GM19397 (cell line): Measurements from ENCODE around the gene EPB41L4A.
"Not testable (repeated sequence)": the region's sequence is repeated elsewhere in the genome, so short reads cannot be mapped to it uniquely, and the experiment has no call there.

Source experiments
- ATAC-seq: cut with Tn5 transposase; IDR thresholded peaks from one replicate; pipeline ENCODE4 v1.9.1; 2021; ENCODE audit warnings: mild to moderate bottlenecking, moderate library complexity; ENCODE audit not compliant: unreplicated experiment

Gene EPB41L4A, protein sequence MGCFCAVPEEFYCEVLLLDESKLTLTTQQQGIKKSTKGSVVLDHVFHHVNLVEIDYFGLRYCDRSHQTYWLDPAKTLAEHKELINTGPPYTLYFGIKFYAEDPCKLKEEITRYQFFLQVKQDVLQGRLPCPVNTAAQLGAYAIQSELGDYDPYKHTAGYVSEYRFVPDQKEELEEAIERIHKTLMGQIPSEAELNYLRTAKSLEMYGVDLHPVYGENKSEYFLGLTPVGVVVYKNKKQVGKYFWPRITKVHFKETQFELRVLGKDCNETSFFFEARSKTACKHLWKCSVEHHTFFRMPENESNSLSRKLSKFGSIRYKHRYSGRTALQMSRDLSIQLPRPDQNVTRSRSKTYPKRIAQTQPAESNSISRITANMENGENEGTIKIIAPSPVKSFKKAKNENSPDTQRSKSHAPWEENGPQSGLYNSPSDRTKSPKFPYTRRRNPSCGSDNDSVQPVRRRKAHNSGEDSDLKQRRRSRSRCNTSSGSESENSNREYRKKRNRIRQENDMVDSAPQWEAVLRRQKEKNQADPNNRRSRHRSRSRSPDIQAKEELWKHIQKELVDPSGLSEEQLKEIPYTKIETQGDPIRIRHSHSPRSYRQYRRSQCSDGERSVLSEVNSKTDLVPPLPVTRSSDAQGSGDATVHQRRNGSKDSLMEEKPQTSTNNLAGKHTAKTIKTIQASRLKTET

GRCh38 chr5:112419164-112419985 is at the start of gene EPB41L4A:
Gene EPB41L4A, minus strand, starts transcription at chr5:112419277. Its CDS starts 238 bp downstream, at chr5:112419039.
- ATAC-seq, result peak; percentile 14

DNA sequence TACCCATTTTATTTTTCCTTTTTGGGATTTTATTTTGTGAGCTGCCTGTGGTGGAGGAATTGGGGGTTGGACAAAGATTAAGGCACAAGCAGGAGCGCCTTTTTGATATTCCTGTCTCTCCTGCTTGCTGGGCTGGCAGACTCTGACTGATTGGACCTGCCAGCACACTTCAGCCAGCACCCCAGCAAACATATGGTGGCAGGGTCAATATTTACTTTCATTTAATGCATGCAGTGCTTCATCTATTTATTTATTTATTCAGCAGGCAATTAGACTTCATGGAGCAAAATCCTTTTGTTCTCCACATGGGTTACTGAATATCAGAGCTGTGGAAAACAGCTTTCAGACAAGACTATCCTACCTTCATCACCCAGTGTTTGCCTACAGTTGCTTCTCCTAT is 48.4 kb upstream of the EPB41L4A start:
- no peak for ATAC-seq

DNA sequence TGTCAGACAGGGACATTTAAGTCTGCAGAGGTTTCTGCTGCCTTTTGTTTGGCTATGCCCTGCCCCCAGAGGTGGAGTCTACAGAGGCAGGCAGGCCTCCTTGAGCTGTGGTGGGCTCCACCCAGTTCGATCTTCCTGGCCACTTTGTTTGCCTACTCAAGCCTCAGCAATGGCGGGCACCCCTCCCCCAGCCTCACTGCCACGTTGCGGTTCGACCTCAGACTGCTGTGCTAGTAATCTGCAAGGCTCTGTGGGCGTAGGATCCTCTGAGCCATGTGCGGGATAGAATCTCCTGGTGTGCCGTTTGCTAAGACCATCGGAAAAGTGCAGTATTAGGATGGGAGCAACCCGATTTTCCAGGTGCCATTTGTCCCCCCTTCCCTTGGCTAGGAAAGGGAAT is 47.2 kb upstream of the EPB41L4A start:
- not testable (repeated sequence) for ATAC-seq

- ATAC-seq, result not testable (repeated sequence)
Observed at GRCh38 chr5:112447187-112447760, 28.2 kb upstream of the EPB41L4A start.

DNA sequence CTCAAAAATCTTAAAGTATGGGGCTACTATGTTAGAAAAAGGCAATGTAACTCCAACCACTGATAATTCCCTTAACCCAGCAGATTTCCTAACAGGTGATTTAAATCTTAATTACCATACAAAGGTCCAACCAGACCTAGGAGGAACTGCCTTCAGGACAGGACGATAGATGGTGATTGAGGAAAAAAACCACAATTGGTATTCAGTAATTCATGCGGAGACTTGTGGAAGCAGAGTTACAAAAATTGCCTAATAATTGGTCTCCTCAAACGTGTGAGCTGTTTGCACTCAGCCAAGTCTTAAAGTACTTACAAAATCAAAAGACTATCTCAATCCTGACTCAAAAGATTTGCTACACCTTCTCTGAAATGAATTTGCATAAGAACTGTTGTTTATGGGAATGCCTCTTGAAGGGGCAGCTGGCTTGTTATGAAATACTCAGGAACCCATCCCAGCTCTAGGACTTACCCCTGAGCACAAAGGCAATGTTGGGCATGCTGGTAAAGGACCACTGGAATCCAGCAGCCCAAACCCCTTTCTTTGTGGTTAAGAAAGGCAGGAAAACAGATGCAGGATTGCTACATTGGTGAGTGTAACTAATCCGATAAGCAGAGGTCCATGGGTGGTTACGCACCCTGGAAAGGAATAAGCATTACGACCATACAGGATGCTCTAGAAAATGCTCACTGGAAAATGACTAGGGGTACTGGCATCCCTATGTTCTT is 26.7 kb upstream of the EPB41L4A start:
- no peak for ATAC-seq

DNA sequence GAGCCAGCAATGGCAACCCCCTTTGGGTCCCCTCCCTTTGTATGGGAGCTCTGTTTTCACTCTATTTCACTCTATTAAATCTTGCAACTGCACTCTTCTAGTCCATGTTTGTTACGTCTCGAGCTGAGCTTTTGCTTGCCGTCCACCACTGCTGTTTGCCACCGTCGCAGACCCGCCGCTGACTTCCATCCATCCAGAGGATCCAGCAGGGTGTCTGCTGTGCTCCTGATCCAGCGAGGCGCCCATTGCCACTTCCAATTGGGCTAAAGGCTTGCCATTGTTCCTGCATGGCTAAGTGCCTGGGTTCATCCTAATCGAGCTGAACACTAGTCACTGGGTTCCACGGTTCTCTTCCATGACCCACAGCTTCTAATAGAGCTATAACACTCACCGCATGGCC is 24.9 kb upstream of the EPB41L4A start:
- not testable (repeated sequence) for ATAC-seq

- no peak for ATAC-seq
Observed at GRCh38 chr5:112440031-112440430, 21.0 kb upstream of the EPB41L4A start.

- ATAC-seq, result no peak
Observed at GRCh38 chr5:112436144-112436543, 17.1 kb upstream of the EPB41L4A start.

DNA sequence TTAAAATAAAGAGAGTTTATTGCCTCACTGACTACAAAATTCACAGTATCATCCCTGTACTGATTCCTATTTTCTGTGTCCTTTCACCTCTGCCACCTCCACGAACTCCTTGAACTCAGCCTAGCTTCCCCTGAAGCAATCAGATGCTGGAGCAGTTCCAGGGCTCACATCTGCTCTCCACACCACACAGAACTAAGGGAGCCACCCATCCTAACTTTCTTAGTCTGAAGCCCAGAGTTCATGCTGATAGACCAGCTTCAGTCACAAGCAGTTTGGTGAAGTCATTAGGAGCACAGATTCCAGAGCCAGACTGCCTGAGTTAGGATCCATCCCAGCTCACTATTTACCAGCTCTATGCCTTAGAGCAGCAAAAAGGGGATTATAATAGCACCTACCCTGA is 15.6 kb upstream of the EPB41L4A start:
- ATAC-seq, result no peak

GRCh38 chr5:112426202-112426601 is 7.1 kb upstream of the EPB41L4A start:
- not testable (repeated sequence) for ATAC-seq

GRCh38 chr5:112419986-112420864 is 1.1 kb upstream of the EPB41L4A start:
- peak; percentile 80 for ATAC-seq

DNA sequence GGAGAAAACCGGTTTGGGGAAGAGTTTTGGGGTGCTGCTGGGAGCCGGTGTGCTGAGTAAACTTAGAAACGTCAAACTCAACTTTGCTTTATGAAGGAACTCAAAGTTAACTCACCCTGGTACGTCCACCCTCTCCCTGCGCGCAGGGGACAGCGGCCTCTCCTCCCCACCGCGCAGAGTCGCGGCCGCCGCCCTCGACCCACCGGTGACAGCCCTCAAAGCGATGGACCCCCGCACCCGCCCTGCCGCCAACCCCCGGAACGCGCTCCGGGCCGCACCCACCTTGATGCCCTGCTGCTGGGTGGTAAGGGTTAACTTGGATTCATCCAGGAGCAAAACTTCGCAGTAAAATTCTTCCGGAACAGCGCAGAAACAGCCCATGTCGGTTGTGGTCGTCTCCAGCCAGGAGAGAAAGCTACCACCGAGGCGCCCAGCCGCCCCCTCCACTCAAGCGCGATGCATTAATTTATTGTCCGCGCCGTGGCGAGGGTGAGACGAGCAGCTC is 366 bp downstream of the EPB41L4A start:
- no peak for ATAC-seq

DNA sequence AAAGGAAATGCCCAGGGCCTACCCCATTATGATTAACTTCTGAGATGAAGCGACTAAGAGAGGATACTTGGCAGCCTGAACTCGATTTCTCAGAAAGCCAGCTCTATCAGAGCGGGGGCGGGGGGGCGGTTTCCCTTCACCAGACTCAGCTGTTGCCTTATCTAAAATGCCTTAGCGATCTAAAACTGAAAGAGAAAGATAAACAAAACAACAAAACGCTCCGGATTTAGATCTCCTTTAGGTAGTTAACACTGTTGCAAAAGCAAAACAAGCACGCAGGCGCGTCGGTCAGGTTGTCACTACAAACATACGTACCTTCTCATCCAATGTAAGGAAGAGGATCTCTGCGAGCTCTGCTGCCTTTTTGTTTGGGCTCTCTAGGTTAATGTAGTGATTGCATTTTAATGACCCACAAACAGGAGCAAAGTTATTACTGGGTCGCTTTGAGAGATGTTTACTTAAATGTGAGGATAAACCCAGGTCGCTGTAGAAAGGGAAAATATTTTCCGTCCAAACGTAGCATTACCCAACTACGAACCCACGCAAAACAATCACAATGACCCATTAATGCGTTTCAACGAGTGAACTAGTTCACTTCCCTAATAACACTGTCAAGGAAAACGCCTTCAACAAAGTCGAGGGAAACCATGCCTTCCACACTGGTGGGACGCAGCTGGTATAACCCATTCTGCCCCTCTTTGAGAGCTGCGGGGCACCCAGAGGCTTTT is 982 bp downstream of the EPB41L4A start:
- ATAC-seq, result peak; percentile 49

DNA sequence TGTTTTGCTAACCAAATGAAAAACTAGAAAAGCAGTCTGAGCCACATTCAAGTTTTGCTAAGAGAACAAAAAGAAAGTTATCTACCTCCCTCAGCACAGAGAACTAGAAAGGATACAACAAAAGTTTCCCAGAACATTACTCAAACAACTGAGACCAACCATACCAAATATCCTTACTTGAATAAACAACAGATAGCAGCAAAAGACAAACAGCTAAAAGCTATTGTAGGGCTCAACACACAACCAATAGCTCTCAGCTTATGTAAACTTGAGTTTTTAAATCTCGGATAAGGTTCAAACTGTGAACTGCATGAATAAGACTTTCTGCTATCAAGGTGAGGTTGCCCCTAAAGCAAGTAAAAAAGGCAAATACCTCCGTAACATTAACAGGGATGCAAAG is 3.5 kb downstream of the EPB41L4A start:
- ATAC-seq, result no peak

DNA sequence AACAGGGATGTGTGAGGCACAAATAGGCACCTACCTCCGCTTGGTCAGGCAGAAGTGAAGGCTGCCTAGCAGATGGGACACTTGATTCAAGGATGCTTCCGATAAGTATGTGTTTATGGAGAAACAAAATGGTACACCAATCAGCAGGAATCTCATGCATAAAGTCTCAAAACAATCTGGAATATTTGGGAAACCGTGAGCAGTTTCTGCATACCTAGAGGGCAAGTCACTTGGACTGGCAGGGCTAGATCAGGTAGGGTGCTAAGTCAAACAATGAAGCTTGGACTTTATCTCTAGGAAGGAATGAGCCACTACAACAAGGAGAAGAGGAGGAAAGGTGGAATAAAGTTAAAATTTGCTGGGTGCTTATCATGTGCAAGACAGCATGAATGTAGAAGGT is 5.5 kb downstream of the EPB41L4A start:
- ATAC-seq, result no peak

DNA sequence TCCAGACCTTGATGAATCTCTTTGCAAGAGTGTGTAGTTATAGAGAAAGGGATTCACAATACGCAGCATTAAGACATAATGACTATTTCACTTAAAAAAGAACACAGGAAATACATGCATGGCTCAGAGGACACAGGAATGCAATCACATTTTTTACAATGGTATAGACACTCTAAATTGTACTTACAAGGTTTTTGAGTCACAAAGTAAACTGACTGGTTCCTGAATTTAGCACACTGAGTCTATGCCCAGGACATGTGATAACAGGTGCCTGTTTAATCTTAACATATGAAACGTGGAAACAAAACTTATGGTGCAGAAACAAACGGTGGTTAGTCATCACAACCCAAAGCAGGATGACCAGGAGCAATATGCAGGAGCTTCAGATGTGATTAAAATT is 6.7 kb downstream of the EPB41L4A start:
- ATAC-seq, result no peak

DNA sequence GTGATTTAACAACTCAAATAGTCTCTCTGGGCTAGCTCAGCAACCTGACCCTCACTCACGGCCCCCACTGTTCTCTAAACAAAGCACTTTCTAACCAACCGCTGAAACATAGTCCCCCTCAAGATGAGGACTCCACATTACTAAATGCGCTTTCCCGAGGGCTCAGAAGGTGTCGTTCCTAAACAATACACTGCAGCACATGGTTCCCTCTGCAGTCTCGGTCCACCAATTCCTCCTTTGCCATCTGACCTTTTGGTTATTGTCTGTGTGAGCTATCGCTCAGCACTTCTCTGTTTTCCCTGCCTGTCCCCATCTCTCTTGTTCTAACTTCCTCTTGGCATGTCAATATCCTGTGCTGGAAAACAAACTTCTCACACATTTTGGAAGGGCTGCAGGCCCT is 7.2 kb downstream of the EPB41L4A start:
- ATAC-seq, result no peak

DNA sequence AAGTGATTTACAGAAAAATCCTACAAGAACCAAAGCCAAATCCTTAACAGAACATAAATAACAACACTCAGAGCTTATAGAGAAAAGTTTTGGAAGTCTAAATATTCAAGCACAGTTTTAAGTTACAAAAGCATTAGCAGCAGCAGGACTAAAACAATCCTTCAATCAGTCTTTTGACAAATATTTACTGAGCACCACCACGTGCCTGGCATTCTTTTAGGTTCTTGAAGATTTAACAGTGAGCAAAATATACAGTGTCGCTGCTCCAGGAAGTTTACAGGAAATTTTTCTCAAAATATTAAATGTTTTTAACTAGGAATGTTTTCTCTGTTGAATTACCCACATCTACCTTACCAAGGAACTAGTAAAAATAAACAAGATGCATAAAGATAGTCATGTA is 11.4 kb downstream of the EPB41L4A start:
- no peak for ATAC-seq

DNA sequence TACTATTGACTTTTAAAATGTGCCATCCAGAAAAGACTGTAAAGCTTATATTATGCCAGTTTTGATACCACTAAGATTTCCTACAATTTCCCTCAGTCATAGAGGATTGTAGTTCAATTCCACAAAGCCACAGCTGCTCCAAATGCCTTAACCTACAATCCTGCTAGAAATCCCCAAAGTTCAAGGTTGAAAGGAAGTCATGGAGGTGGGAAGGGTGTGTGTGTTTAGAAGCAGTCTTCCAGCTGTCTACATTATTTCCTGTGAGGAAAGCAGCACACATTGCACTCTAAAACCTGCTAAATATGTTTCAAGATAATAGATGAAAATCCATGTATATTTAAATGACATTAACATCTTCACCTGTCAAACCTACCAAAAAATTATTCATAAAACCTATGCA is 11.8 kb downstream of the EPB41L4A start:
- ATAC-seq, result no peak
